ENCODE data around the gene ARHGEF38. TPM values are rescaled to one million over a fixed set of nuclear protein-coding genes. Genes with fewer than 3 reads are reported as not detected.

Gene ARHGEF38
- total RNA-seq, 3 donors from 2014 or later, result 56.9 to 62.9 TPM; not detected in 1

DNA sequence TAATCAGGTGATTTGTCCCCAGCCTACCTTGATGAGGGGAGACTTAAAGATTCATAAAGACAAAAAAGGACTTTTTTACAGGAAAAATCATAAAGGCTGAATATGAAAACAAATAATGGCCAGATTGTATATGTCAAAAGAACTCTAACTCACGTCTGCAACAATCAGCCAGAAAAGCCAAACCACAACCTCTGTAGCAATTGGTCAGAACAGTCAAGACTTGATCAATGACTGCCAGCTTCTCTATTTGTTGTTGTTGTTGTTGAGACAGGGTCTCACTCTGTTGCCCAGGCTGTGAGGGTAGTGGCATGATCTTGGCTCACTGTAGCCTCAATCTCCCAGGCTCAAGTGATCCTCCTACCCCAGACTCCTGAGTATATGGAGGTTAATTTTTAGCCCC lies 42.7 kb upstream of the ARHGEF38 start:
- H3K27me3 ChIP-seq, result no peaks in the 10 kb centered on the region
- TF ChIP-seq, protein P1, sequence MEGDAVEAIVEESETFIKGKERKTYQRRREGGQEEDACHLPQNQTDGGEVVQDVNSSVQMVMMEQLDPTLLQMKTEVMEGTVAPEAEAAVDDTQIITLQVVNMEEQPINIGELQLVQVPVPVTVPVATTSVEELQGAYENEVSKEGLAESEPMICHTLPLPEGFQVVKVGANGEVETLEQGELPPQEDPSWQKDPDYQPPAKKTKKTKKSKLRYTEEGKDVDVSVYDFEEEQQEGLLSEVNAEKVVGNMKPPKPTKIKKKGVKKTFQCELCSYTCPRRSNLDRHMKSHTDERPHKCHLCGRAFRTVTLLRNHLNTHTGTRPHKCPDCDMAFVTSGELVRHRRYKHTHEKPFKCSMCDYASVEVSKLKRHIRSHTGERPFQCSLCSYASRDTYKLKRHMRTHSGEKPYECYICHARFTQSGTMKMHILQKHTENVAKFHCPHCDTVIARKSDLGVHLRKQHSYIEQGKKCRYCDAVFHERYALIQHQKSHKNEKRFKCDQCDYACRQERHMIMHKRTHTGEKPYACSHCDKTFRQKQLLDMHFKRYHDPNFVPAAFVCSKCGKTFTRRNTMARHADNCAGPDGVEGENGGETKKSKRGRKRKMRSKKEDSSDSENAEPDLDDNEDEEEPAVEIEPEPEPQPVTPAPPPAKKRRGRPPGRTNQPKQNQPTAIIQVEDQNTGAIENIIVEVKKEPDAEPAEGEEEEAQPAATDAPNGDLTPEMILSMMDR (IDR thresholded peaks at IDR 0.05), result no peak
- no peak for TF ChIP-seq POLR2AphosphoS5 (IDR thresholded peaks at IDR 0.05)
- no peak for TF ChIP-seq POLR2A (IDR thresholded peaks at IDR 0.05)
- DNase-seq (ENCODE audit: low spot score in 2 of 2), result no peak
- H3K36me3 ChIP-seq, result no peaks in the 10 kb centered on the region
- H3K27ac ChIP-seq, result no peak overlapping the region
- H3K4me1 ChIP-seq, result no peaks in the 10 kb centered on the region
- intact Hi-C loops (cut with DNase I; ENCODE audit: low total_unique reads), result no loop called here
- H3K9me3 ChIP-seq, result peaks cover 0 to 2% of the 10 kb centered on the region in 2 donors
- no peak overlapping the region for H3K4me3 ChIP-seq

DNA sequence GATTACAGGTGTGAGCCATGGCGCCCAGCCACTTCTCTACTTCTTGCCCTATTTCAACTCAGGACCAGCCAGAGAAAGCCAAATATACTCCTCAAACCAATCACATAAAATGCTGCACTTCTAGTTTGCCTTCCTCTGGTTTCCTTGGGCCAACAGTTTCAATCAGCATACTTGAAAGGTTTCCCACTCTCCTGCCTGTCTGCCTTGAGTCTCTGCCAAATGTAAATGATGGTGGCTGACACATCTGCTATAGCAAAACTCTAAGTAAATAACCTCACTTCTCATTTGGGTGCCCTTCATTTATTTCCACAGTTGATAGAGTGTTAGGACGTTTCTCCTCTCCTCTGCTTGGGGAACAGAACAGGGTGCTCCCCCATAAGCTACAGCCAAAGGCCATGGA lies 42.2 kb upstream of the ARHGEF38 start:
- H3K27me3 ChIP-seq, result no peaks in the 10 kb centered on the region
- H3K27ac ChIP-seq, result no peak overlapping the region
- intact Hi-C loops (cut with DNase I; ENCODE audit: low total_unique reads), result no loop called here
- DNase-seq (ENCODE audit: low spot score in 2 of 2), result no peak
- peaks cover 0 to 6% of the 10 kb centered on the region in 2 donors for H3K9me3 ChIP-seq
- H3K36me3 ChIP-seq, result no peaks in the 10 kb centered on the region
- no peak overlapping the region for H3K4me3 ChIP-seq
- TF ChIP-seq, protein P1 (IDR thresholded peaks at IDR 0.05), result no peak
- TF ChIP-seq POLR2A (IDR thresholded peaks at IDR 0.05), result no peak
- TF ChIP-seq POLR2AphosphoS5 (IDR thresholded peaks at IDR 0.05), result no peak
- no peaks in the 10 kb centered on the region for H3K4me1 ChIP-seq

DNA sequence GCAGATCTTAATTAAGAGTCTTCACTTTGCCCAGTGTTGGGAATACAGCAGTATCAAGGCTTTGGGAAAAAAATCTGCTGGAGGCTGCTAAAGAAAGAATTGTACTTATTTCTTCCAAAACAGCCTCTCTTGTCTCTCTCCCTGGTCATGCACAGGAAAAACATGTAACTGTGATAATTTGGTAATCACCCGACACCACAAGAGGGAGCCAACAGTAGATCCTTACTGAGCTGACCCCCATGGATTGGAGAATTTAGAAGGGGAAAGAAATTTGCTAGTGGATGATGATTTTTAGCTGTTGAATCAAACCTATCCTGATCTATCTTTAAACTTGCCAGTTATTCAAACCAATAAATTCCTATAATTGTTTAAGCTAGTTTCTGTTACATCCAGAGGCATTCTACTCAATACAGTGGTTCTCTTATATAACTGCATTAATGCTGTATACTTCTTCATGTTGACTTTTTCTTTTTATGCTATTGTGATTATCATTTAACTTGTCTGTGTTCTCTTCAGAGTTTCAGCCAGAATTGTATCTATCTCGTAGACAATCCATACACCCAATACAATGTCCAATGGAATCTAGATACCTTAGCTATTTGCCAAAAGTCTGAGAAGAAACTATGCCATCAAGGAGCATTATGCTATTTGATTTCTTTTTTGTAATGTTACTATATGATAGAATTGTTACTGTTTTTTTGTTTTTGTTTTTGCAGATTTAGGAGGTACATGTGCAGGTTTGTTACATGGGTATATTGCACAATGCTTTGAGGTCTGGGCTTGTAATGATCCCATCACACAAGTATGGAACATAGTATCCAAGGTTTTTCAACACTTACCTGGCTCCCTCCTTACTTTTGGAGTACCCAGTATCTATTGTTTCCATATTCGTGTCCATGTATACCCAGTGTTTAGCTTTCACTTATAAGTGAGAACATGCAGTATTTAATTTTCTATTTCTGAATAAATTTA lies 31.3 kb upstream of the ARHGEF38 start:
- no peaks in the 10 kb centered on the region for H3K9me3 ChIP-seq
- TF ChIP-seq POLR2A (IDR thresholded peaks at IDR 0.05) (no peak), POLR2AphosphoS5 (IDR thresholded peaks at IDR 0.05) (no peak)
- TF ChIP-seq, protein P1 (IDR thresholded peaks at IDR 0.05), result peak; percentile 17 to 57 (median 52)
- H3K36me3 ChIP-seq, result no peaks in the 10 kb centered on the region
- intact Hi-C loops (cut with DNase I; ENCODE audit: low total_unique reads), result no loop called here
- no peak overlapping the region for H3K4me3 ChIP-seq
- H3K27ac ChIP-seq, result no peak overlapping the region
- no peaks in the 10 kb centered on the region for H3K4me1 ChIP-seq
- H3K27me3 ChIP-seq, result no peaks in the 10 kb centered on the region
- no peak for DNase-seq (ENCODE audit: low spot score in 2 of 2)

DNA sequence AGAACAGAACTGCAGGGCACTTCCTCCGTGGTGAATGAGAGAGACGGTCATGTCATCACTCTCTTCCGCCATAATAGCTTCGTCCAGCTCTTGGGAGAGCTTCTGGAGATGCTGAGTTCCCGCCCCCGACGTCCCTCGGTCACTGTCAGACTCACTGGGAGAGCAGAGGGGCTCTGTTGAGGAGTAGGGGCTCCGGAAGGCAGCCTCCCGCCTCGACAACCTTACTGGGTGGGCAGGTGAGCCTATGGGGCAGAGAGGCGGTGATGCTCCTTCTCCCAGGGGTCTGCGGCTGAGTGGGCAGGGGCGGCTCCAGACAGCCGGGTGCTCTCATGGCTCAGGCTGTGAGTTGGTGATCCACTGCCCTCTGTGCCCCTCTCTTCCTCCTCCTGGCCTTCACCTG lies 25.8 kb upstream of the ARHGEF38 start:
- Histone ChIP-seq H3K27me3 (no peaks in the 10 kb centered on the region), H3K9me3 (no peaks in the 10 kb centered on the region), H3K4me1 (no peaks in the 10 kb centered on the region), H3K36me3 (no peaks in the 10 kb centered on the region), H3K4me3 (no peak overlapping the region), H3K27ac (no peak overlapping the region)
- no peak for DNase-seq (ENCODE audit: low spot score in 2 of 2)
- TF ChIP-seq POLR2AphosphoS5 (IDR thresholded peaks at IDR 0.05) (no peak), POLR2A (IDR thresholded peaks at IDR 0.05) (no peak)
- TF ChIP-seq, protein P1 (IDR thresholded peaks at IDR 0.05), result no peak
- intact Hi-C loops (cut with DNase I; ENCODE audit: low total_unique reads), result no loop called here

DNA sequence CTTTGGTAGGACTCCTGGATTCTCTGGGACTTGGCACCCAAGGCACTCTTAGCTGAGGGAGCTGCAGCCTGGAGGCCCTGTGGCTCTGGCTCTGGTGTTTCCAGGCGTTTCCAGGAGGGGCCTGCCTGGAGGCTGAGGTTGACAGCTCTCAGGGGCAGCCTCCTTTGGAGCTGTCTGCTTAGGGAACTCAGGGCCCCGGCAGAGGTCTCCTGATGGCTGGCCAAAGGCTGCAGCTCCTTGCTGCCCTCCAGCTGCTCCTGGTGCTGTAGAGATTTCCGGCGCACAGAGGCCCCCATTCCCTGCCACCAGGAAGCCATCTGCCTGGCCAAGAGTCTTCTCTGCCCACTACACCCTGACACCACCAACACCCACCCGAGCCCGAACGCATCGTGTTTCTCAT lies 25.3 kb upstream of the ARHGEF38 start:
- Histone ChIP-seq H3K4me1 (no peaks in the 10 kb centered on the region), H3K9me3 (no peaks in the 10 kb centered on the region), H3K27me3 (no peaks in the 10 kb centered on the region), H3K36me3 (no peaks in the 10 kb centered on the region), H3K4me3 (no peak overlapping the region), H3K27ac (no peak overlapping the region)
- no peak for DNase-seq (ENCODE audit: low spot score in 2 of 2)
- intact Hi-C loops (cut with DNase I; ENCODE audit: low total_unique reads), result no loop called here
- TF ChIP-seq POLR2A (IDR thresholded peaks at IDR 0.05), result no peak
- TF ChIP-seq, protein P1 (IDR thresholded peaks at IDR 0.05), result no peak
- no peak for TF ChIP-seq POLR2AphosphoS5 (IDR thresholded peaks at IDR 0.05)
